Spinal cord (tissue), 10 donors: ENCODE results near the gene OR2T4. TPM values are rescaled to one million over a fixed set of nuclear protein-coding genes. Genes with fewer than 3 reads are reported as not detected.

Source experiments
- DNase-seq, 6 donors: peaks; one replicate each; pipeline versions ENCODE4 v3.0.0 to v3.0.0-alpha.2; 2013 to 2015; ENCODE audit warnings: low spot score in 6 of 6, low read depth in 4 of 6
- H3K27ac ChIP-seq: one replicate; pipeline ENCODE4 v1.5.1; 2013; ENCODE audit warnings: low read depth, low read length, control low read depth
- H3K27me3 ChIP-seq: one replicate; pipeline ENCODE4 v1.6.1; 2013; ENCODE audit warnings: low read length; ENCODE audit not compliant: control insufficient read depth, insufficient read depth
- H3K36me3 ChIP-seq: one replicate; pipeline ENCODE4 v1.6.1; 2013; ENCODE audit warnings: low read length; ENCODE audit not compliant: control insufficient read depth, insufficient read depth
- H3K4me1 ChIP-seq: one replicate; pipeline ENCODE4 v1.6.1; 2013; ENCODE audit warnings: low read length; ENCODE audit not compliant: control insufficient read depth, insufficient read depth
- H3K4me3 ChIP-seq: one replicate; pipeline ENCODE4 v1.5.1; 2013; ENCODE audit warnings: low read depth, low read length, control low read depth
- H3K9me3 ChIP-seq: one replicate; pipeline ENCODE4 v1.6.1; 2013; ENCODE audit warnings: low read length; ENCODE audit not compliant: control insufficient read depth, insufficient read depth
- WGBS: methylation state at CpG from one replicate; pipeline ENCODE4 v1.1.5; 2013; ENCODE audit warnings: missing lambda C conversion rate; ENCODE audit not compliant: insufficient coverage; 5-methylcytosine and 5-hydroxymethylcytosine counted together
- polyA plus RNA-seq, 2 donors: library from polyadenylated mRNA; unstranded; fragments of 120-200 nt; gene quantifications; one replicate each; pipeline ENCODE4 v1.2.1, GENCODE V29; 2013; ENCODE audit not compliant: insufficient read length in 2 of 2
- total RNA-seq, 2 donors: library from RNA; depleted of rRNA in 1 of 2; stranded (reverse); fragments of 120-200 nt in 1 of 2; fragments of >200 nt in 1 of 2; gene quantifications; one replicate each; pipeline versions ENCODE4 v1.2.3 to v1.2.4, GENCODE V29; 2013 to 2014
- donor health status: healthy.

OR2T4 gene
- total and polyA plus RNA-seq, 4 donors, result not detected

GRCh38 chr1:248376916-248377315 lies 15.5 kb downstream of the OR2T4 start:
- 90% methylated on average over 2 of the region's 3 CpGs for WGBS
- H3K27me3 ChIP-seq, result no peaks in the 10 kb centered on the region
- H3K27ac ChIP-seq, result no peak overlapping the region
- no peak overlapping the region for H3K4me3 ChIP-seq
- no peaks in the 10 kb centered on the region for H3K36me3 ChIP-seq
- no peak for DNase-seq
- no peaks in the 10 kb centered on the region for H3K4me1 ChIP-seq
- no peaks in the 10 kb centered on the region for H3K9me3 ChIP-seq

GRCh38 chr1:248380854-248381253 lies 19.4 kb downstream of the OR2T4 start:
- Histone ChIP-seq H3K4me3 (no peak overlapping the region), H3K27ac (no peak overlapping the region), H3K36me3 (no peaks in the 10 kb centered on the region), H3K4me1 (no peaks in the 10 kb centered on the region), H3K9me3 (no peaks in the 10 kb centered on the region), H3K27me3 (no peaks in the 10 kb centered on the region)
- no CpG with 5 or more reads among the region's 3 CpGs for WGBS
- no peak for DNase-seq

- no peaks in the 10 kb centered on the region for H3K27me3 ChIP-seq
- H3K36me3 ChIP-seq, result no peaks in the 10 kb centered on the region
- no peaks in the 10 kb centered on the region for H3K4me1 ChIP-seq
- 86% methylated on average over 2 of the region's 2 CpGs for WGBS
- no peak for DNase-seq
- H3K4me3 ChIP-seq, result no peak overlapping the region
- H3K27ac ChIP-seq, result no peak overlapping the region
- no peaks in the 10 kb centered on the region for H3K9me3 ChIP-seq
These were observed 27.0 kb downstream of the OR2T4 start for GRCh38 chr1:248388426-248388825.

- DNase-seq, result no peak
- H3K4me3 ChIP-seq, result no peak overlapping the region
- no peaks in the 10 kb centered on the region for H3K36me3 ChIP-seq
These were observed 31.6 kb downstream of the OR2T4 start for GRCh38 chr1:248393050-248393449.

GRCh38 chr1:248402748-248403147 lies 41.3 kb downstream of the OR2T4 start, which contains the start of gene OR2T1:
TSS of gene OR2T1 (plus strand) at chr1:248403048. CDS start at chr1:248406148, 3,100 bp downstream.
- Histone ChIP-seq H3K27me3 (no peaks in the 10 kb centered on the region), H3K4me3 (no peak within 1 kb of the TSS), H3K27ac (no peak within 1 kb of the TSS), H3K9me3 (peaks cover 4% of the 10 kb centered on the region), H3K4me1 (no peaks in the 10 kb centered on the region), H3K36me3 (no peaks in the 10 kb centered on the region)
- WGBS, result no CpG with 5 or more reads among the region's 3 CpGs
- no peak for DNase-seq

More at GRCh38 chr1:248393050-248393449, 31.6 kb downstream of the OR2T4 start:
- Histone ChIP-seq H3K9me3 (no peaks in the 10 kb centered on the region), H3K27ac (no peak overlapping the region), H3K4me1 (no peaks in the 10 kb centered on the region), H3K27me3 (no peaks in the 10 kb centered on the region)
- WGBS, result no CpG with 5 or more reads among the region's 2 CpGs

GRCh38 chr1:248404024-248404423 lies 42.6 kb downstream of the OR2T4 start:
- peaks cover 7% of the 10 kb centered on the region for H3K9me3 ChIP-seq
- H3K4me3 ChIP-seq, result no peak overlapping the region
- H3K36me3 ChIP-seq, result no peaks in the 10 kb centered on the region
- WGBS, result 9% methylated on average over 1 of the region's 6 CpGs
- no peak overlapping the region for H3K27ac ChIP-seq
- H3K4me1 ChIP-seq, result no peaks in the 10 kb centered on the region
- DNase-seq, result peak in 1 of 6 donors; percentile 5
- no peaks in the 10 kb centered on the region for H3K27me3 ChIP-seq

- Histone ChIP-seq H3K9me3 (peaks cover 12% of the 10 kb centered on the region), H3K36me3 (no peaks in the 10 kb centered on the region), H3K27ac (no peak overlapping the region), H3K4me3 (no peak overlapping the region), H3K27me3 (no peaks in the 10 kb centered on the region), H3K4me1 (no peaks in the 10 kb centered on the region)
- DNase-seq, result no peak
- WGBS, result 69% methylated on average over 5 of the region's 8 CpGs
These were observed 45.5 kb downstream of the OR2T4 start for GRCh38 chr1:248406721-248407692.

Other genes starting within 250 kb of the OR2T4 start
- gene OR2M5, start 216.5 kb upstream of the OR2T4 start, total RNA-seq, result not detected
- gene OR2M5, start 216.5 kb upstream of the OR2T4 start, polyA plus RNA-seq, result not detected
- under 1 TPM; 0.17 to 0.40 TPM for gene OR2M2, start 186.8 kb upstream of the OR2T4 start, total RNA-seq
- not detected for gene OR2M2, start 186.8 kb upstream of the OR2T4 start, polyA plus RNA-seq
- under 1 TPM; 0.06 to 0.40 TPM for gene OR2M3, start 164.4 kb upstream of the OR2T4 start, total RNA-seq
- gene OR2M3, start 164.4 kb upstream of the OR2T4 start, polyA plus RNA-seq, result under 1 TPM; 0.05 to 0.08 TPM
- under 1 TPM; 0.11 to 0.40 TPM for gene OR2M4, start 130.2 kb upstream of the OR2T4 start, total RNA-seq
- gene OR2M4, start 130.2 kb upstream of the OR2T4 start, polyA plus RNA-seq, result under 1 TPM; 0.17 to 0.39 TPM
- gene OR2T33, start 83.7 kb upstream of the OR2T4 start, total RNA-seq, result under 1 TPM in 1 of 2 donors, not detected in 1; 0.11 TPM
- gene OR2T33, start 83.7 kb upstream of the OR2T4 start, polyA plus RNA-seq, result under 1 TPM; 0.24 to 0.41 TPM
- not detected for gene OR2T12, start 58.2 kb upstream of the OR2T4 start, total RNA-seq
- gene OR2T12, start 58.2 kb upstream of the OR2T4 start, polyA plus RNA-seq, result under 1 TPM in 1 of 2 donors, not detected in 1; 0.05 TPM
- gene OR2M7, start 37.1 kb upstream of the OR2T4 start, total RNA-seq, result not detected
- not detected for gene OR2M7, start 37.1 kb upstream of the OR2T4 start, polyA plus RNA-seq
- gene OR14C36, start 12.9 kb upstream of the OR2T4 start, total RNA-seq, result not detected
- gene OR14C36, start 12.9 kb upstream of the OR2T4 start, polyA plus RNA-seq, result not detected
- under 1 TPM in 1 of 2 donors, not detected in 1; 0.20 TPM for gene OR2T6, start 14.1 kb downstream of the OR2T4 start, total RNA-seq
- under 1 TPM; 0.10 to 0.12 TPM for gene OR2T6, start 14.1 kb downstream of the OR2T4 start, polyA plus RNA-seq
- gene OR2T1, start 41.4 kb downstream of the OR2T4 start, total RNA-seq, result not detected
- not detected for gene OR2T1, start 41.4 kb downstream of the OR2T4 start, polyA plus RNA-seq
- gene OR2T2, start 84.0 kb downstream of the OR2T4 start, total RNA-seq, result not detected
- not detected for gene OR2T2, start 84.0 kb downstream of the OR2T4 start, polyA plus RNA-seq
- gene OR2T3, start 111.7 kb downstream of the OR2T4 start, total RNA-seq, result not detected
- gene OR2T3, start 111.7 kb downstream of the OR2T4 start, polyA plus RNA-seq, result not detected
- not detected for gene OR2T5, start 126.9 kb downstream of the OR2T4 start, total RNA-seq
- not detected for gene OR2T5, start 126.9 kb downstream of the OR2T4 start, polyA plus RNA-seq
- not detected for gene OR2G6, start 146.4 kb downstream of the OR2T4 start, total RNA-seq
- under 1 TPM in 1 of 2 donors, not detected in 1; 0.06 TPM for gene OR2G6, start 146.4 kb downstream of the OR2T4 start, polyA plus RNA-seq
- not detected for gene OR2T29, start 201.1 kb downstream of the OR2T4 start, total RNA-seq
- gene OR2T29, start 201.1 kb downstream of the OR2T4 start, polyA plus RNA-seq, result not detected
- gene OR2T34, start 213.1 kb downstream of the OR2T4 start, total RNA-seq, result not detected
- gene OR2T34, start 213.1 kb downstream of the OR2T4 start, polyA plus RNA-seq, result not detected
- not detected for gene OR2T10, start 236.0 kb downstream of the OR2T4 start, total RNA-seq
- not detected for gene OR2T10, start 236.0 kb downstream of the OR2T4 start, polyA plus RNA-seq